A673 (cell line): Measurements from ENCODE around the gene TNS1. TPM values are rescaled to one million over a fixed set of nuclear protein-coding genes. Genes with fewer than 3 reads are reported as not detected.

Source experiments
- BruUV-seq: library from RNA; stranded (reverse); fragments of 400-500 nt; replicated peaks from 2 replicates; lab custom pipeline; 2021; lab: Mats Ljungman, UMichigan
- CTCF ChIA-PET: fragments of 300-600 bp; sonication (Branson Sonifier 250); formaldehyde crosslinking; loops from one replicate; lab custom pipeline; 2022; ENCODE audit warnings: antibody characterized with exemption; lab: Charles Lee
- POLR2A ChIA-PET: fragments of 300-600 bp; sonication (Branson Sonifier 250); formaldehyde crosslinking; loops from one replicate; lab custom pipeline; 2022; ENCODE audit warnings: antibody characterized with exemption; ENCODE audit not compliant: low non-redundant PET; lab: Charles Lee
- DNase-seq: peaks from one replicate; pipeline ENCODE4 v3.0.0-alpha.2; 2015; ENCODE audit warnings: low spot score
- H3K27ac ChIP-seq: fragments of 200-600 bp; sonication (generic); 2 replicates; pipeline ENCODE4 v1.5.1; 2016; ENCODE audit warnings: mixed run types, low read depth, mild to moderate bottlenecking, mixed read lengths, antibody characterized with exemption, low read length; ENCODE audit not compliant: poor library complexity, severe bottlenecking
- H3K27me3 ChIP-seq: fragments of 200-600 bp; sonication (generic); replicated peaks from 2 replicates; pipeline ENCODE4 v1.6.1; 2017; ENCODE audit warnings: mixed run types, low read depth, mild to moderate bottlenecking, mixed read lengths, antibody characterized with exemption, low read length; ENCODE audit not compliant: insufficient read depth, poor library complexity
- H3K36me3 ChIP-seq: fragments of 200-600 bp; sonication (generic); 2 replicates; pipeline ENCODE4 v1.6.1; 2016; ENCODE audit warnings: mixed run types, mild to moderate bottlenecking, mixed read lengths, antibody characterized with exemption, low read length; ENCODE audit not compliant: insufficient read depth, poor library complexity, severe bottlenecking
- H3K4me1 ChIP-seq: fragments of 200-600 bp; sonication (generic); 2 replicates; pipeline ENCODE4 v1.6.1; 2017; ENCODE audit warnings: mixed run types, mild to moderate bottlenecking, mixed read lengths, antibody characterized with exemption, low read length; ENCODE audit not compliant: insufficient read depth, poor library complexity, severe bottlenecking
- H3K4me3 ChIP-seq: fragments of 200-600 bp; sonication (generic); 2 replicates; pipeline ENCODE4 v1.5.1; 2016; ENCODE audit warnings: low read depth, mixed run types, mild to moderate bottlenecking, mixed read lengths, low read length; ENCODE audit not compliant: poor library complexity, severe bottlenecking
- H3K9me3 ChIP-seq: fragments of 200-600 bp; sonication (generic); 2 replicates; pipeline ENCODE4 v1.6.1; 2016; ENCODE audit warnings: mixed run types, low read depth, mild to moderate bottlenecking, mixed read lengths, antibody characterized with exemption, low read length; ENCODE audit not compliant: poor library complexity, severe bottlenecking
- EZH2 ChIP-seq: fragments of 200-600 bp; sonication (generic); IDR thresholded peaks from 2 replicates; pipeline ENCODE4 v1.6.1; 2017; ENCODE audit warnings: borderline replicate concordance, low read depth, mild to moderate bottlenecking, mixed read lengths, antibody characterized with exemption, low read length; ENCODE audit not compliant: poor library complexity, severe bottlenecking
- intact Hi-C: fragments of 100-400 bp; cut with micrococcal nuclease; formaldehyde crosslinking; loops from one replicate; pipeline ENCODE4 v1.10.0; 2022; ENCODE audit not compliant: unreplicated experiment
- total RNA-seq: library from RNA; stranded (reverse); gene quantifications from 2 replicates; pipeline ENCODE4 v1.2.3, GENCODE V29; 2021
- TF ChIP-seq, protein P1 (sequence below): fragments of 300-800, 200-600 bp; sonication (generic); conservative IDR thresholded peaks from 2 replicates; pipeline ENCODE4 v1.5.1; 2017; ENCODE audit warnings: low read depth, mild to moderate bottlenecking, antibody characterized with exemption, low read length, moderate library complexity, mixed read lengths

Gene TNS1
- total RNA-seq, 1 experiment from 2014 or later: 99.6 TPM

DNA sequence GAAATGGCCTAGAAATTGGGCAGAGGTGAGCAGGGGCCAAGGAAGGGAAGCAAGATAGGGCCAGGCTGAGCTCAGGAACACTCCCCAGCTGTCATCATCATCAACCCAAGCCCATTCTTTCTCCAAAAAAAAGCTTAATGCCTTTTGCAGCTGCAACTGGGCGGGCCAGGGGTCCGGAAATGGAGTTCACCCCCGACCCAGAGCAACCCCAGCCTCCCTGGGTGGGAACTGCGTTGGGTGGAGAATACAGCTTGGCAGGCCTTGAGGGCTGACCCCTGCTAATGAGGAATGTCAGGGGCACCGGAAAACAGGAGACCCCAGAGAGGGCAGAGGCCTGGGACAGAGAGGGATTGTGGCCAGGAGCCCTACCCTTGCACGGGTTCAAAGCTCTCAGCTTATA lies 64.8 kb downstream of the TNS1 start:
- Histone ChIP-seq H3K4me3 (no peak overlapping the region), H3K27ac (peak overlapping the region; percentile 53), H3K9me3 (no peaks in the 10 kb centered on the region), H3K36me3 (no peaks in the 10 kb centered on the region), H3K27me3 (no peaks in the 10 kb centered on the region), H3K4me1 (peaks cover 37% of the 10 kb centered on the region)
- no TSS peak for BruUV-seq
- TF ChIP-seq EZH2: no peak
- TF ChIP-seq, protein P1, sequence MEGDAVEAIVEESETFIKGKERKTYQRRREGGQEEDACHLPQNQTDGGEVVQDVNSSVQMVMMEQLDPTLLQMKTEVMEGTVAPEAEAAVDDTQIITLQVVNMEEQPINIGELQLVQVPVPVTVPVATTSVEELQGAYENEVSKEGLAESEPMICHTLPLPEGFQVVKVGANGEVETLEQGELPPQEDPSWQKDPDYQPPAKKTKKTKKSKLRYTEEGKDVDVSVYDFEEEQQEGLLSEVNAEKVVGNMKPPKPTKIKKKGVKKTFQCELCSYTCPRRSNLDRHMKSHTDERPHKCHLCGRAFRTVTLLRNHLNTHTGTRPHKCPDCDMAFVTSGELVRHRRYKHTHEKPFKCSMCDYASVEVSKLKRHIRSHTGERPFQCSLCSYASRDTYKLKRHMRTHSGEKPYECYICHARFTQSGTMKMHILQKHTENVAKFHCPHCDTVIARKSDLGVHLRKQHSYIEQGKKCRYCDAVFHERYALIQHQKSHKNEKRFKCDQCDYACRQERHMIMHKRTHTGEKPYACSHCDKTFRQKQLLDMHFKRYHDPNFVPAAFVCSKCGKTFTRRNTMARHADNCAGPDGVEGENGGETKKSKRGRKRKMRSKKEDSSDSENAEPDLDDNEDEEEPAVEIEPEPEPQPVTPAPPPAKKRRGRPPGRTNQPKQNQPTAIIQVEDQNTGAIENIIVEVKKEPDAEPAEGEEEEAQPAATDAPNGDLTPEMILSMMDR: no peak
- no peak for DNase-seq
- POLR2A ChIA-PET: no interaction called here
- intact Hi-C loops: no loop called here
- CTCF ChIA-PET: no interaction called here

DNA sequence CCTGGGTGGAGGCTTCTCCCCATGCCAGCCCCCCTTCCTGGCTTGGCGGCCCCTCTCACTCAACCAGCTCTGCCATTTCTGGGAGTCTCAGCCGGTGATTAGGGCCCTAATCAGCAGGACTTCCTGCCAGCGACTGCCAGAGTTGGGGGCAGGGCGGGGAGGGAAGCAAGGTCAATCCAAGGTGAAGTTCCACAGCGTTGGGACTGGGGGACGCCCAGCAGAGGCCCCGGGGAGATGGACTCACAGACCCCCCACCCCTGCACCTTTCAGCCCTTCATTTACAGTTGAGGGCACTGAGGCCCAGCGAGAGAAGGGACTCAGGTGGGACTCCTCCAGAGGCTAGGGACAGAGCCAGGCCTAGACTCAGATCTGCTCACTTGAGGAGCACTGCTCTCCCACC lies 65.3 kb downstream of the TNS1 start:
- Histone ChIP-seq H3K36me3 (no peaks in the 10 kb centered on the region), H3K27me3 (no peaks in the 10 kb centered on the region), H3K4me1 (peaks cover 41% of the 10 kb centered on the region), H3K27ac (peak overlapping the region; percentile 53), H3K4me3 (no peak overlapping the region), H3K9me3 (no peaks in the 10 kb centered on the region)
- BruUV-seq: no TSS peak
- DNase-seq: peak; percentile 46
- ChIA-PET POLR2A (no interaction called here), CTCF (no interaction called here)
- intact Hi-C loops: no loop called here
- TF ChIP-seq, protein P1: no peak

DNA sequence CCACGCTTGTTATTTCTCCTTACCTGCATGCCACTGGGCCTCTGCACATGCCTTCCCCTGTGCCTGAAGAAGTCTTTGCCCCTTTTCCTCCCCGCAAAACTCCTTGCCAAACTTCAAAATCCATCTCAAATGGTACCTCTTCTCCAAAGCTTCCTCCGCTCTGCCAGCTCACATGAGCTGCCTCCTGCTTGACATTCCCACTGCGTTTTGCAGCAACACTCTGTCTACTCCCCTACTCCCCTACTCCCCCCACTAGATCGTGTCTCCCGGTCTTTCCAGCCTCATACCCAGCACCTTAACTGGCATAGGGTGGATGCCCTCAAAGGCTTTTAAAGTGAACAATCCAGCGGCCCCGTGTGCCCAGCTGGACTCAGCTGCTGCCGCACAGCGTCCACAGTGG lies 65.8 kb downstream of the TNS1 start:
- ChIA-PET POLR2A (no interaction called here), CTCF (no interaction called here)
- no peaks in the 10 kb centered on the region for H3K9me3 ChIP-seq
- no TSS peak for BruUV-seq
- H3K27ac ChIP-seq: peak overlapping the region; percentile 53
- TF ChIP-seq EZH2: no peak
- TF ChIP-seq, protein P1: no peak
- no peak overlapping the region for H3K4me3 ChIP-seq
- DNase-seq: no peak
- intact Hi-C loops: no loop called here
- H3K4me1 ChIP-seq: peaks cover 41% of the 10 kb centered on the region
- H3K27me3 ChIP-seq: no peaks in the 10 kb centered on the region
- no peaks in the 10 kb centered on the region for H3K36me3 ChIP-seq
